Stimulated activated naive CD4-positive, alpha-beta T cell treated with Interleukin-2 at 50 U/mL for 16 hours (primary cell): ENCODE results near the gene KANSL1L.
"Not testable (repeated sequence)": the region's sequence is repeated elsewhere in the genome, so short reads cannot be mapped to it uniquely, and the experiment has no call there.

Experiments used
- DNase-seq: peaks from one replicate; lab custom pipeline; 2025; lab: John Stamatoyannopoulos, UW

Gene KANSL1L

GRCh38 chr2:210171309-210172218, at the start of gene KANSL1L:
TSS of gene KANSL1L (minus strand) at chr2:210171409. CDS start at chr2:210154582, 16,827 bp downstream.
- DNase-seq = peak; percentile 95

GRCh38 chr2:210215120-210215519, 43.9 kb upstream of the KANSL1L start:
- DNase-seq = no peak

GRCh38 chr2:210210185-210210584, 39.0 kb upstream of the KANSL1L start:
- DNase-seq = no peak

- no peak for DNase-seq
These were observed 36.7 kb upstream of the KANSL1L start for GRCh38 chr2:210207929-210208328.

- no peak for DNase-seq
These were observed 32.3 kb upstream of the KANSL1L start for GRCh38 chr2:210203558-210203957.

GRCh38 chr2:210203147-210203546, 31.9 kb upstream of the KANSL1L start:
- DNase-seq = no peak

GRCh38 chr2:210199854-210200253, 28.6 kb upstream of the KANSL1L start:
- DNase-seq = no peak

- DNase-seq = no peak
These were observed 28.1 kb upstream of the KANSL1L start for GRCh38 chr2:210199186-210199765.

- DNase-seq = no peak
These were observed 27.1 kb upstream of the KANSL1L start for GRCh38 chr2:210198326-210198725.

GRCh38 chr2:210197720-210198119, 26.5 kb upstream of the KANSL1L start:
- DNase-seq = no peak

- no peak for DNase-seq
These were observed 24.1 kb upstream of the KANSL1L start for GRCh38 chr2:210195101-210195852.

GRCh38 chr2:210190345-210190744, 19.1 kb upstream of the KANSL1L start:
- no peak for DNase-seq

GRCh38 chr2:210189452-210190138, 18.4 kb upstream of the KANSL1L start:
- no peak for DNase-seq

- DNase-seq = no peak
These were observed 17.5 kb upstream of the KANSL1L start for GRCh38 chr2:210188755-210189154.

- DNase-seq = no peak
These were observed 17.0 kb upstream of the KANSL1L start for GRCh38 chr2:210188190-210188589.

- not testable (repeated sequence) for DNase-seq
These were observed 12.7 kb upstream of the KANSL1L start for GRCh38 chr2:210183936-210184335.

GRCh38 chr2:210181606-210182088, 10.4 kb upstream of the KANSL1L start:
- DNase-seq = not testable (repeated sequence)

GRCh38 chr2:210181033-210181605, 9.9 kb upstream of the KANSL1L start:
- DNase-seq = not testable (repeated sequence)

- no peak for DNase-seq
These were observed 9.3 kb upstream of the KANSL1L start for GRCh38 chr2:210180477-210180876.

GRCh38 chr2:210179351-210179990, 8.3 kb upstream of the KANSL1L start:
- DNase-seq = no peak

GRCh38 chr2:210177769-210178168, 6.6 kb upstream of the KANSL1L start:
- DNase-seq = no peak
